Ovary (tissue), 9 donors: ENCODE results near the gene RALGPS1. TPM values are rescaled to one million over a fixed set of nuclear protein-coding genes. Genes with fewer than 3 reads are reported as not detected.

Experiments used
- DNase-seq, 5 donors: peaks; one replicate each; pipeline ENCODE4 v3.0.0-alpha.2; 2019 to 2020
- H3K27ac ChIP-seq, 2 donors: fragments of 200-600 bp; one replicate each; pipeline versions ENCODE4 v1.5.1 to v1.8.0; 2019 to 2022
- H3K27me3 ChIP-seq: fragments of 200-600 bp; one replicate; pipeline ENCODE4 v1.8.0; 2022
- H3K36me3 ChIP-seq: fragments of 200-600 bp; sonication (generic); one replicate; pipeline ENCODE4 v1.5.1; 2019
- H3K4me1 ChIP-seq: one replicate; pipeline ENCODE4 v1.8.1; 2013; ENCODE audit warnings: mild to moderate bottlenecking, moderate library complexity; ENCODE audit not compliant: insufficient read depth
- H3K4me3 ChIP-seq: fragments of 200-600 bp; sonication (generic); one replicate; pipeline ENCODE4 v1.5.1; 2017
- H3K9me3 ChIP-seq, 2 donors: fragments of 200-600 bp in 1 of 2; sonication (generic) in 1 of 2; one replicate each; pipeline versions ENCODE4 v1.5.1 to v1.8.1; 2013 to 2019; ENCODE audit warnings: mild to moderate bottlenecking in 1 of 2, moderate library complexity in 1 of 2
- CTCF ChIP-seq, 3 donors: fragments of 450-650 bp in 2 of 3; fragments of 200-600 bp in 1 of 3; IDR thresholded peaks; one replicate each; pipeline versions ENCODE4 v1.5.1 to v1.8.0; 2016 to 2022; ENCODE audit warnings: antibody characterized with exemption in 3 of 3, mild to moderate bottlenecking in 1 of 3
- EP300 ChIP-seq: sonication (generic); formaldehyde crosslinking; IDR thresholded peaks from one replicate; pipeline ENCODE4 v1.6.1; 2017; ENCODE audit warnings: antibody characterized with exemption
- POLR2A ChIP-seq: fragments of 450-650 bp; IDR thresholded peaks from one replicate; pipeline ENCODE4 v1.6.1; 2017; ENCODE audit warnings: antibody characterized with exemption, mild to moderate bottlenecking, moderate library complexity
- WGBS, 3 donors: extraction: QIAGEN DNeasy Blood & Tissue Kit in 1 of 3; methylation state at CpG; one replicate each; pipeline versions ENCODE4 v1.1.5 to v1.1.7; 2013 to 2017; 5-methylcytosine and 5-hydroxymethylcytosine counted together
- intact Hi-C, 4 donors: fragments of 100-400 bp; cut with DNase I; formaldehyde crosslinking; loops; one replicate each; pipeline versions ENCODE4 v1.11.0 to v1.15.1; 2022 to 2023
- polyA plus RNA-seq, 2 donors: library from polyadenylated mRNA; stranded (reverse); fragments of 200-250 nt in 1 of 2; fragments of 350-450 nt in 1 of 2; fragmentation: Illumina TruSeq in 1 of 2; extraction: RNeasy Lipid Tissue Mini Kit (QIAGEN cat#74804) in 1 of 2; gene quantifications; one replicate each; pipeline ENCODE4 v1.2.3, GENCODE V29; 2013 to 2014
- total RNA-seq, 7 donors: library from RNA; depleted of rRNA in 2 of 7; stranded (reverse); fragments of >200 nt in 2 of 7; fragmentation: NEBNext Ultra II Directional in 3 of 7; extraction: Animal tissue kit (Norgen Biotek cat#: 25700) in 3 of 7; gene quantifications; one replicate each; pipeline versions ENCODE4 v1.1.0 to v1.2.4, GENCODE V29; 2016 to 2023
- donor health status: DM: no; HTN: no; CAD: no; lungs with moderate emphysema.
- donor health status: DM: no; HTN: no; CAD: no.
- donor health status: Bipolar disorder and iron deficiency.
- donor health status: DM: yes; HTN: yes; CAD: no.
- donor health status: DM: no; HTN: no; CAD: no.
- donor health status: DM: yes; HTN: yes; CAD: no.

RALGPS1 gene
- total and polyA plus RNA-seq, 9 donors: 2.3 to 13.1 (median 6.9) TPM

GRCh38 chr9:126989847-126990842 is 75.6 kb downstream of the RALGPS1 start:
- Histone ChIP-seq H3K4me1 (peaks cover 9% of the 10 kb centered on the region), H3K4me3 (no peak overlapping the region), H3K27ac (peak overlapping the region in 1 of 2 donors; percentile 75), H3K36me3 (no peaks in the 10 kb centered on the region), H3K9me3 (no peaks in the 10 kb centered on the region), H3K27me3 (no peaks in the 10 kb centered on the region)
- no peak for TF ChIP-seq CTCF (IDR thresholded peaks at IDR 0.05)
- TF ChIP-seq EP300: no peak
- no peak for TF ChIP-seq POLR2A
- peak; percentile 75 to 89 (median 88) for DNase-seq
- WGBS, 3 donors: 42 to 50% (median 48%) methylated on average over 19 of the region's 19 CpGs
- intact Hi-C loops: no loop called here

- Histone ChIP-seq H3K9me3 (no peaks in the 10 kb centered on the region), H3K27ac (peak overlapping the region in 1 of 2 donors; percentile 63), H3K4me3 (no peak overlapping the region), H3K27me3 (no peaks in the 10 kb centered on the region), H3K4me1 (peaks cover 9% of the 10 kb centered on the region), H3K36me3 (no peaks in the 10 kb centered on the region)
- WGBS, 3 donors: 16 to 25% (median 18%) methylated on average over 2 of the region's 2 CpGs
- intact Hi-C loops: no loop called here
- no peak for TF ChIP-seq EP300
- no peak for TF ChIP-seq CTCF (IDR thresholded peaks at IDR 0.05)
- TF ChIP-seq POLR2A: no peak
- no peak for DNase-seq
Measured at GRCh38 chr9:126991183-126991582, 76.6 kb downstream of the RALGPS1 start.

DNA sequence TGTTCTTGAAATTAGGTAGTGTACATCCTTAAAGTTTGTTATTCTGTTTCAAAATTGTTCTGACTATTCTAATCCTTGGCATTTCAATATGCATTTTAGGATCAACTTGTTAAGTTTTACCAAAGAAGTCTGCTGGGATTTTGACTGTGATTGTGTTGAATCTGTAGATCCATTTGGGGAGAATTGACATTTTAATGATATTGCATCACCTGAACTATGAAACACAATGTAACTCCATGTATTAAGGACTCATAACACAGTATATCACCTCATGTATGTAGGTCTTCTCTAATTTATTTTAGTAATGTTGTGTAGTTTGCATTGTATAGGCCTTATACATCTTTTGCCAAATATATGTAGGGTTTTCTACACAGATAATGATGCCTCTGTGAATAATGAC is 77.8 kb downstream of the RALGPS1 start:
- DNase-seq: no peak
- Histone ChIP-seq H3K4me1 (peaks cover 9% of the 10 kb centered on the region), H3K27ac (no peak overlapping the region), H3K4me3 (no peak overlapping the region), H3K27me3 (no peaks in the 10 kb centered on the region), H3K36me3 (no peaks in the 10 kb centered on the region), H3K9me3 (no peaks in the 10 kb centered on the region)
- intact Hi-C loops: no loop called here
- TF ChIP-seq EP300 (no peak), CTCF (IDR thresholded peaks at IDR 0.05) (no peak), POLR2A (no peak)

DNA sequence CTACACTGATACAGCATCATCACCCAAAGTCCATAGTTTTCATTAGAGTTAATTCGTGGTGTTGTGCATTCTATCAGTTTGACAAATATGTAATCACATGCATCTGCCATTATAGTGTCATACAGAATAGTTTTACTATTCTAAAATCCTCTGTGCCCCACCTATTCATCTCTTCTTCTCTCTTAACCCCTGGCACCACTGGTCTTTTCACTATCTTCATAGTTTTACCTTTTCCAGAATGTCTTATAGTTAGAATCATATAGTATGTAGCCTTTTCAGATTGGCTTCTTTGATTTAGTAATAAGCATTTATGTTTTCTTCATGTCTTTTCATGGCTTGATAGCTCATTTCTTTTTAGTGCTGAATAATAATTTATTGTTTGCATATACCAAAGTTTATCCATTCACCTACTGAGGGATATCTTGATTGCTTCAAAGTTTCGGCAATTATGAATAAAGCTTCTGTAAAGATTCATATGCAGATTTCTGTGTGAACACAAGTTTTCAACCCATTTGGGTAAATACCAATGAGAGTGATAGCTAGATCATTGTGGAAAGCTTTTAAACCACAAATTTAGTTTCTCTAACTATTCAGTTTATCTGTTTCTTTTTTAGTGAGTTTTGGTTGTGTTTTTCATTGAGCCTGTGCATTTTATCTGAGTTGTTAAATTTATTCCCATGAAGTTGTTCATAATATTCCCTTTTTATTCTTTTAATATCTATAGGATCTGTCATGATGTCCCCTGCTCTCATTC is 84.9 kb downstream of the RALGPS1 start:
- no peak for DNase-seq
- Histone ChIP-seq H3K4me3 (no peak overlapping the region), H3K27ac (no peak overlapping the region), H3K36me3 (no peaks in the 10 kb centered on the region), H3K4me1 (no peaks in the 10 kb centered on the region), H3K9me3 (no peaks in the 10 kb centered on the region), H3K27me3 (no peaks in the 10 kb centered on the region)
- TF ChIP-seq CTCF (IDR thresholded peaks at IDR 0.05) (no peak), POLR2A (no peak), EP300 (no peak)
- intact Hi-C loops: no loop called here
- 73 to 86% (median 76%) methylated on average over 2 of the region's 2 CpGs for WGBS, 3 donors
